ENCODE measurements around the gene KIF5C.

- TF ChIP-seq CTCF (IDR thresholded peaks at IDR 0.05; ENCODE audit: insufficient read depth, low read depth, low read length) = no peak
- TF ChIP-seq EZH2 (IDR thresholded peaks at IDR 0.05; ENCODE audit: insufficient read depth, low read length) = no peak
Observed at GRCh38 chr2:148966438-148966758, 91.4 kb downstream of the KIF5C start.

All from astrocyte (in vitro differentiated cells and primary cell).